NCI-H1417 (cell line): ENCODE results near the gene SCNM1.
A peak's percentile ranks its signal among the peaks of the same experiment; 100 is the strongest.
"Not testable (repeated sequence)": the region's sequence is repeated elsewhere in the genome, so short reads cannot be mapped to it uniquely, and the experiment has no call there.

Experiments
- DNase-seq, 3 experiments: peaks; one replicate each; lab custom pipeline; 2025; lab: John Stamatoyannopoulos, UW

Gene SCNM1

GRCh38 chr1:151193304-151193703 is 27.4 kb downstream of the SCNM1 start:
- no peak for DNase-seq

- DNase-seq = no peak
Observed at GRCh38 chr1:151193856-151194255, 27.9 kb downstream of the SCNM1 start.

GRCh38 chr1:151194894-151195594 is 29.1 kb downstream of the SCNM1 start:
- not testable (repeated sequence) for DNase-seq

GRCh38 chr1:151196292-151196800 is 30.4 kb downstream of the SCNM1 start:
- peak; percentile 71 to 92 (median 85) for DNase-seq

GRCh38 chr1:151197863-151198253 is 31.9 kb downstream of the SCNM1 start:
- no peak for DNase-seq

GRCh38 chr1:151198254-151199127 is 32.5 kb downstream of the SCNM1 start, which contains the start of gene PIP5K1A:
Gene PIP5K1A, plus strand, starts transcription at chr1:151198552. Its CDS starts 445 bp downstream, at chr1:151198997.
- peak; percentile 97 to 100 (median 99) for DNase-seq

- DNase-seq = no peak
Observed at GRCh38 chr1:151199873-151200581, 34.1 kb downstream of the SCNM1 start.

GRCh38 chr1:151205381-151205965 is 39.5 kb downstream of the SCNM1 start:
- DNase-seq = not testable (repeated sequence)

- no peak for DNase-seq
Observed at GRCh38 chr1:151210830-151211229, 44.9 kb downstream of the SCNM1 start.

- DNase-seq = no peak
Observed at GRCh38 chr1:151211972-151212705, 46.2 kb downstream of the SCNM1 start.

GRCh38 chr1:151213560-151213959 is 47.6 kb downstream of the SCNM1 start:
- DNase-seq = no peak
